GM06990 (cell line): ENCODE results near the gene NFATC3.

Experiments used
- DNase-seq: peaks from one replicate; pipeline ENCODE4 v3.0.0-alpha.2; 2011; ENCODE audit not compliant: insufficient read length; ENCODE audit errors: extremely low read depth
- H3K27me3 ChIP-seq: replicated peaks from 2 replicates; pipeline ENCODE4 v1.6.0; 2011; ENCODE audit warnings: low read length; ENCODE audit not compliant: control insufficient read depth, insufficient read depth
- H3K36me3 ChIP-seq: 2 replicates; pipeline ENCODE4 v1.5.1; 2011; ENCODE audit warnings: low read length; ENCODE audit not compliant: control insufficient read depth, insufficient read depth
- H3K4me3 ChIP-seq: replicated peaks from 2 replicates; pipeline ENCODE4 v1.5.1; 2011; ENCODE audit warnings: low read depth, mild to moderate bottlenecking, control low read depth, low read length
- TF ChIP-seq, protein P1 (sequence below): IDR thresholded peaks from 2 replicates; pipeline ENCODE4 v1.5.1; 2011; ENCODE audit warnings: low read length, control low read depth, mild to moderate bottlenecking, inconsistent platforms; ENCODE audit not compliant: insufficient read depth, poor library complexity, severe bottlenecking

Gene NFATC3

DNA sequence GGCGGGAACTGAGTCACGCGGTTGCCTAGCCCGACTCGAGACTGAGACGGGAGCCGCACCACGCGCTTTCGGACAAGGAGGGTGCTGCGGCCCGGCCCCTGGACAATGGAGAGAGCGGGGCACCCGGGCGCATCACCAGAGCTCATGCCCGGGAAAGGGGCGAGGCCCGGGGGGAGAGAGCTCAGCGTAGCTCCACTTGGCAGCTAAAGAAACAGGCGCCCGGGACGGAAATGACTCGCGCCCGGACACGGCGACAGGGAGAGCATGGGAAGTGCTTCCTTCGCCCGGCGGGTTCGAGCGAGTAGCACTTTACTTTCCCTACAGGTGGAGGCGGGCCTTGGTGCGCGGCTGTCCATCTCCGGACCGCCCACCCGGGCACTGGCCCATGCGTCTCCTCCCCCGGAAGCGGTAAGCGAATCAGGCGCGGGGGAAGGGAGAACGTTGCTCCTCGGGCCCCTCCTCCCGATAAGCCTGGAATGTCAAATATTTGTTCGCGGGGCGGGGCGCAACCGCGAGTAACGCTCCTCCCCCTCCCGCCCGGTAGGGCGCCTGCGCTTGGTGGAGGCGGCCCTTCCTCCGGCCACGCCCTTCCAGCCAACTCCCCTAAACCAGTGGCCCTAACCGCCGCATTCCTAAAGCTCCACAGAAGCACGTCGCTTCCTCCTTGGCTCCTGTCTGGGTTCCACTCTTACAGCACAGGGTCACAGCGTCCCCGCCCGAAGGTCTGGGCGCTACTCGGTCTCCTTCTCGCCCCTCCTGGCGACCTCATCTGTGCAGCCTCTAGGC lies 152.3 kb downstream of the NFATC3 start:
- Histone ChIP-seq H3K27me3 (no peaks in the 10 kb centered on the region), H3K36me3 (no peaks in the 10 kb centered on the region), H3K4me3 (peak overlapping the region; percentile 58)
- peak; percentile 92 for DNase-seq
- TF ChIP-seq, protein P1, sequence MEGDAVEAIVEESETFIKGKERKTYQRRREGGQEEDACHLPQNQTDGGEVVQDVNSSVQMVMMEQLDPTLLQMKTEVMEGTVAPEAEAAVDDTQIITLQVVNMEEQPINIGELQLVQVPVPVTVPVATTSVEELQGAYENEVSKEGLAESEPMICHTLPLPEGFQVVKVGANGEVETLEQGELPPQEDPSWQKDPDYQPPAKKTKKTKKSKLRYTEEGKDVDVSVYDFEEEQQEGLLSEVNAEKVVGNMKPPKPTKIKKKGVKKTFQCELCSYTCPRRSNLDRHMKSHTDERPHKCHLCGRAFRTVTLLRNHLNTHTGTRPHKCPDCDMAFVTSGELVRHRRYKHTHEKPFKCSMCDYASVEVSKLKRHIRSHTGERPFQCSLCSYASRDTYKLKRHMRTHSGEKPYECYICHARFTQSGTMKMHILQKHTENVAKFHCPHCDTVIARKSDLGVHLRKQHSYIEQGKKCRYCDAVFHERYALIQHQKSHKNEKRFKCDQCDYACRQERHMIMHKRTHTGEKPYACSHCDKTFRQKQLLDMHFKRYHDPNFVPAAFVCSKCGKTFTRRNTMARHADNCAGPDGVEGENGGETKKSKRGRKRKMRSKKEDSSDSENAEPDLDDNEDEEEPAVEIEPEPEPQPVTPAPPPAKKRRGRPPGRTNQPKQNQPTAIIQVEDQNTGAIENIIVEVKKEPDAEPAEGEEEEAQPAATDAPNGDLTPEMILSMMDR: no peak

DNA sequence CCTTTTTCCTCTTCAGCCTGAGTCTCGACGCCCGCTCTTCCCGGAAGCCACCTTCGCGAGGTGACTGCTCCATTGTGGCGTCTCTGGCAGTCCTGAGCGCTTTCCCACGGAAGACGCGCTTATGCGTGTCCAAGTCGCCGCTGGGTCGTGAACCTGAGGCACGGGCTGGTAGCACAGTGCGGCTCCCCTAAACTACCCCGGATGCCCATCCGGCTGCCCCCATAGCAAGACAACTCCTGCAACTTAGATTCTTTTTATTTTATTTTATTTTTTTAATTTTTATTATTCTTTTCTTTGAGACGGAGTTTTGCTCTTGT lies 152.8 kb downstream of the NFATC3 start:
- H3K27me3 ChIP-seq: no peaks in the 10 kb centered on the region
- no peak for DNase-seq
- no peaks in the 10 kb centered on the region; the same call in 1 of the 2 replicates for H3K36me3 ChIP-seq
- TF ChIP-seq, protein P1: no peak
- H3K4me3 ChIP-seq: peak overlapping the region; percentile 58

DNA sequence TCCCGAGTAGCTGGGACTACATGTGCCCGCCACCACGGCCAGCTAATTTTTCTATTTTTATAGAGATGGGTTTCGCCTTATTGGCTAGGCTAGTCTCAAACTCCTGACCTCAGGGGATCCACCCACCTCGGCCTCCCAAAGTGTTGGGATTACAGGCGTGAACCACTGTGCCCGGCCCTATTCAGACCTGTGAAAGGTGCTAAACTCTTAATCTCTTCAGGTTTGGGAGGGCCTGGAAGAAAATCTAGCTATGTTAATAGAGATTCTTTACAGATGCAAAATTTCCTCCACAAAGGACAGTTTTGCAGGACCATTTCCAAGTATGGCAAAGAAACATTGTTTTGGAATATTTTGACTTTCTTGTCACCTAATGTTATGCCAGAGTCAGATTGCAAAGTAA lies 156.9 kb downstream of the NFATC3 start:
- TF ChIP-seq, protein P1: no peak
- DNase-seq: no peak
- no peak overlapping the region for H3K4me3 ChIP-seq
- H3K36me3 ChIP-seq: no peaks in the 10 kb centered on the region; the same call in 1 of the 2 replicates
- no peaks in the 10 kb centered on the region for H3K27me3 ChIP-seq

DNA sequence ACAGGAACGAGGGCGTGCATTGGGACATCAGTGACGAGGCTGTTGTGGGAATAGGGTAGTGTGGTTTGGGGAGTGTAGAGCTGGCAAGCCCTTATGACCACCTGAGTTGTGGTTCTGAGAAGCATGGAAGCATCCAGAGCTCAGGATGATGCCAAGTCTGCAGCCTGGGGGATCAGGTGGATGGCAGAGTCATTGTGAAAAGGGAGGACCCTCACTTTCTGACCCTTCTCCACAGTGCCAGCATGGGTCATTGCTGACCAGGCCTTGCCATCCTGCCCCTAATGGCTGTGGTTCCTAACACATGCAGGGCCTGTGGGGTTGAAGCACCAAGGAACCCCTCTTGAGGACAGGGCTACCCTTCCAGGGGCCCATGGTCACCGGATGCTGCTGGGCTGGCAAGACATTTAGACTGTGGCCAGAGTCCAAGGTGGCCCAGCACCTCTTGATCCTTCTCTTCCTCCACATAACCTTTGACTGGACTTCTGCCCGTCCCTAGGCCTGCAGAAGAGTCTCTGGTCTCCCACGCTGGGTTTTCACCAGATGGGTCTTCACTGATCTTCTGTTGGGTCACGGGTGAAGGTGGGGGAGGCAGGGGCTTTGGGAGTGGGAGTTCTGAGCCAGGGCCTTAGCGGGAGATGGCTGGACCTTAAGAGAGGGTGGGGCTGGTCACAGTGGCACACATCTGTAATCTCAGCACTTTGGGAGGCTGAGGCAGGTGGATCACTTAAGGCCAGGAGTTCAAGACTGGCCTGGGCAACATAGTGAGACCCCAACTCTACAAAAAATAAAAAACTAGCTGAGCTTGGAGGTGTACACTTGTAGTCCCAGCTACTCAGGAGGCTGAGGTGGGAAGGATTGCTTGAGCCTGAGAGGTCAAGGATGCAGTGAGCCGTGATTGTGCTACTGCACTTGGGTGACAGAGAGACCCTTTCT lies 158.0 kb downstream of the NFATC3 start:
- no peak for DNase-seq
- TF ChIP-seq, protein P1: no peak
- H3K27me3 ChIP-seq: no peaks in the 10 kb centered on the region
- H3K36me3 ChIP-seq: no peaks in the 10 kb centered on the region; the same call in 1 of the 2 replicates
- H3K4me3 ChIP-seq: no peak overlapping the region

DNA sequence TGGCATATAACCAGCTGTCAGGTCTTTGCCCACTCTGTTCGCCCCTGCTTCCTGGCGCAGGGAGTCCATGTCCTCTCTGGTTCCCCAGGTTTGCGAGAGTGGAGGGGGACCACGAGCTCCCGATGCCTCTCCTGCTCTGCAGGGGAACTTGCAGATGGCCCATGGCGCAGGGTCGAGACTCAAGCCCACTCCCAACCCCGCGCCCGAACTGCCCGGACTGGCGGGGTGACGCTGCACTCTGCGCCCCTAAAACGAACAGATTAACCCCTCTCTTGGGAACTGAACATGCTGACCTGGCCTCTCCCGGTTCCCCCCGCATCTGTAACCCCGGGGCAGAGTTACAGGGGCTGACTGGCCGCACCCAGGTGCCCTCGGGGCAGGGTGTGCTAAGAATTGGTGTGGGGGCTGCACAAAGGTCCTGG lies 159.3 kb downstream of the NFATC3 start:
- H3K27me3 ChIP-seq: no peaks in the 10 kb centered on the region
- TF ChIP-seq, protein P1: no peak
- no peak for DNase-seq
- H3K4me3 ChIP-seq: peak overlapping the region; percentile 93
- H3K36me3 ChIP-seq: no peaks in the 10 kb centered on the region; the same call in none of the 2 replicates
